Endothelial cell of umbilical vein (primary cell): ENCODE measurements around the gene CUEDC1. TPM values are rescaled to one million over a fixed set of nuclear protein-coding genes. Genes with fewer than 3 reads are reported as not detected.

Source experiments
- BruUV-seq: library from RNA; stranded (reverse); fragments of 400-500 nt; replicated peaks from 2 replicates; lab custom pipeline; 2021; lab: Mats Ljungman, UMichigan
- CTCF ChIA-PET: fragments of 300-600, 350-600 bp; sonication (Branson Sonifier 250); formaldehyde crosslinking; loops from one replicate; lab custom pipeline; 2021; ENCODE audit warnings: antibody characterized with exemption, inconsistent platforms; lab: Charles Lee
- POLR2A ChIA-PET: fragments of 300-600, 350-600 bp; sonication (Branson Sonifier 250); formaldehyde crosslinking; loops from one replicate; lab custom pipeline; 2021; ENCODE audit warnings: antibody characterized with exemption, inconsistent platforms; lab: Charles Lee
- DNase-seq: peaks from one replicate; pipeline ENCODE4 v3.0.0-alpha.2; 2011; ENCODE audit warnings: low read depth, low spot score
- FAIRE-seq: peaks from 2 replicates; lab custom pipeline; 2011; peaks lifted over from hg19 to GRCh38; lab: Jason Lieb, UNC
- H2AFZ ChIP-seq: 2 replicates; pipeline ENCODE4 v1.6.0; 2012; ENCODE audit warnings: low read depth, low read length, control low read depth, inconsistent platforms
- H3K27ac ChIP-seq: 2 replicates; pipeline ENCODE4 v1.5.1; 2011; ENCODE audit warnings: low read depth, mild to moderate bottlenecking, control low read depth, low read length, moderate library complexity; ENCODE audit not compliant: insufficient read depth
- H3K27me3 ChIP-seq, 2 experiments: 2 replicates each; pipeline versions ENCODE4 v1.6.0 to v1.6.1; 2011; ENCODE audit warnings: low read length in 2 of 2, mixed read lengths in 1 of 2; ENCODE audit not compliant: control insufficient read depth in 2 of 2, insufficient read depth in 2 of 2
- H3K36me3 ChIP-seq, 2 experiments: 2 replicates in 1 of 2; 3 replicates in 1 of 2; pipeline ENCODE4 v1.5.1; 2011; ENCODE audit warnings: low read length in 2 of 2, mild to moderate bottlenecking in 1 of 2, moderate library complexity in 1 of 2; ENCODE audit not compliant: control insufficient read depth in 2 of 2, insufficient read depth in 2 of 2; ENCODE audit errors: extremely low read depth in 1 of 2
- H3K4me1 ChIP-seq: 3 replicates; pipeline ENCODE4 v1.5.1; 2011; ENCODE audit warnings: mild to moderate bottlenecking, low read length; ENCODE audit not compliant: control insufficient read depth, insufficient read depth; ENCODE audit errors: extremely low read depth
- H3K4me2 ChIP-seq: 2 replicates; pipeline ENCODE4 v1.6.1; 2011; ENCODE audit warnings: low read length, control low read depth, mixed read lengths; ENCODE audit not compliant: insufficient read depth
- H3K4me3 ChIP-seq, 3 experiments: fragments of 200-600 bp in 1 of 3; sonication (generic), shearing (Covaris generic) in 1 of 3; replicated peaks in 1 of 3; 2 replicates each; pipeline ENCODE4 v1.5.1; 2011 to 2016; ENCODE audit warnings: control low read depth in 3 of 3, low read length in 3 of 3, mild to moderate bottlenecking in 2 of 3, inconsistent platforms in 1 of 3, low read depth in 1 of 3, moderate library complexity in 1 of 3; ENCODE audit not compliant: insufficient read depth in 1 of 3
- H3K79me2 ChIP-seq: 2 replicates; pipeline ENCODE4 v1.6.0; 2012; ENCODE audit warnings: low read length, inconsistent platforms; ENCODE audit not compliant: control insufficient read depth, insufficient read depth
- H3K9ac ChIP-seq: replicated peaks from 2 replicates; pipeline ENCODE3; 2011; ENCODE audit warnings: low read length, control low read depth; ENCODE audit not compliant: insufficient read depth; ENCODE audit errors: extremely low read depth
- H3K9me1 ChIP-seq: replicated peaks from 3 replicates; pipeline ENCODE4 v1.6.0; 2011; ENCODE audit warnings: mild to moderate bottlenecking, low read length; ENCODE audit not compliant: control insufficient read depth, insufficient read depth; ENCODE audit errors: extremely low read depth
- H3K9me3 ChIP-seq: replicated peaks from 2 replicates; pipeline ENCODE4 v1.5.1; 2012; ENCODE audit warnings: low read length, inconsistent platforms; ENCODE audit not compliant: control insufficient read depth, insufficient read depth
- H4K20me1 ChIP-seq: replicated peaks from 2 replicates; pipeline ENCODE3; 2011; ENCODE audit warnings: mild to moderate bottlenecking, low read length; ENCODE audit not compliant: control insufficient read depth, insufficient read depth; ENCODE audit errors: extremely low read depth
- EZH2 ChIP-seq: IDR thresholded peaks from 2 replicates; pipeline ENCODE4 v1.6.1; 2012; ENCODE audit warnings: borderline replicate concordance, low read depth, mild to moderate bottlenecking, moderate library complexity, low read length, inconsistent platforms; ENCODE audit not compliant: severe bottlenecking
- FOS ChIP-seq: IDR thresholded peaks from 2 replicates; pipeline ENCODE4 v1.6.1; 2011; ENCODE audit warnings: mild to moderate bottlenecking, low read length, moderate library complexity, borderline replicate concordance; ENCODE audit not compliant: insufficient read depth
- GATA2 ChIP-seq: IDR thresholded peaks from 2 replicates; pipeline ENCODE4 v1.7.0; 2011; ENCODE audit warnings: low read depth, mild to moderate bottlenecking, moderate library complexity, mixed read lengths, low read length; ENCODE audit not compliant: insufficient read length, insufficient read depth
- JUN ChIP-seq: IDR thresholded peaks from 2 replicates; pipeline ENCODE4 v1.6.1; 2011; ENCODE audit warnings: borderline replicate concordance, low read depth; ENCODE audit not compliant: insufficient read length, insufficient read depth
- MYC ChIP-seq: IDR thresholded peaks from one replicate; pipeline ENCODE4 v1.6.1; 2011; ENCODE audit warnings: mild to moderate bottlenecking, low read depth, low read length
- POLR2A ChIP-seq: IDR thresholded peaks from 2 replicates; pipeline ENCODE4 v1.6.1; 2012; ENCODE audit warnings: low read depth, mild to moderate bottlenecking, control low read depth, low read length
- POLR2AphosphoS5 ChIP-seq: IDR thresholded peaks from 2 replicates; pipeline ENCODE4 v1.6.1; 2012; ENCODE audit warnings: low read depth, mild to moderate bottlenecking, control low read depth, low read length, moderate library complexity; ENCODE audit not compliant: insufficient read depth
- dilution Hi-C: fragments of 300-500 bp; cut with MboI; formaldehyde crosslinking; loops from one replicate; pipeline ENCODE4 v1.15.0; 2019; ENCODE audit warnings: low sequenced_read_pairs; ENCODE audit not compliant: extremely low pct_ligation_motif_present
- intact Hi-C: fragments of 100-400 bp; cut with micrococcal nuclease; formaldehyde crosslinking; loops from one replicate; pipeline ENCODE4 v1.10.0; 2022
- polyA plus RNA-seq, 4 experiments: library from polyadenylated mRNA; depleted of rRNA in 3 of 4; stranded (reverse) in 3 of 4; unstranded in 1 of 4; fragments of >200 nt; gene quantifications; 2 replicates each; pipeline versions ENCODE4 v1.2.1 to v1.2.3, GENCODE V29; 2011 to 2012; ENCODE audit warnings: missing spikeins in 1 of 4
- total RNA-seq: library from RNA; stranded (reverse); gene quantifications from 2 replicates; pipeline ENCODE4 v1.2.3, GENCODE V29; 2021
- TF ChIP-seq, protein P1 (sequence below), 2 donors: IDR thresholded peaks; 1 replicate in 1 of 2; 2 replicates in 1 of 2; pipeline ENCODE4 v1.5.1; 2011; ENCODE audit warnings: low read length in 2 of 2, mild to moderate bottlenecking in 2 of 2, moderate library complexity in 2 of 2, control low read depth in 1 of 2, inconsistent platforms in 1 of 2, low read depth in 1 of 2; ENCODE audit not compliant: insufficient read depth in 1 of 2; ENCODE audit errors: extremely low read depth in 1 of 2
- TF ChIP-seq, protein P2 (sequence below): IDR thresholded peaks from 2 replicates; pipeline ENCODE4 v1.6.1; 2011; ENCODE audit not compliant: insufficient read depth, insufficient read length

CUEDC1 gene
- total and polyA plus RNA-seq, 2 donors (not counting 3 experiments of a cell fraction or from before 2014, with no cell fraction given), result 15.8 to 27.7 TPM

DNA sequence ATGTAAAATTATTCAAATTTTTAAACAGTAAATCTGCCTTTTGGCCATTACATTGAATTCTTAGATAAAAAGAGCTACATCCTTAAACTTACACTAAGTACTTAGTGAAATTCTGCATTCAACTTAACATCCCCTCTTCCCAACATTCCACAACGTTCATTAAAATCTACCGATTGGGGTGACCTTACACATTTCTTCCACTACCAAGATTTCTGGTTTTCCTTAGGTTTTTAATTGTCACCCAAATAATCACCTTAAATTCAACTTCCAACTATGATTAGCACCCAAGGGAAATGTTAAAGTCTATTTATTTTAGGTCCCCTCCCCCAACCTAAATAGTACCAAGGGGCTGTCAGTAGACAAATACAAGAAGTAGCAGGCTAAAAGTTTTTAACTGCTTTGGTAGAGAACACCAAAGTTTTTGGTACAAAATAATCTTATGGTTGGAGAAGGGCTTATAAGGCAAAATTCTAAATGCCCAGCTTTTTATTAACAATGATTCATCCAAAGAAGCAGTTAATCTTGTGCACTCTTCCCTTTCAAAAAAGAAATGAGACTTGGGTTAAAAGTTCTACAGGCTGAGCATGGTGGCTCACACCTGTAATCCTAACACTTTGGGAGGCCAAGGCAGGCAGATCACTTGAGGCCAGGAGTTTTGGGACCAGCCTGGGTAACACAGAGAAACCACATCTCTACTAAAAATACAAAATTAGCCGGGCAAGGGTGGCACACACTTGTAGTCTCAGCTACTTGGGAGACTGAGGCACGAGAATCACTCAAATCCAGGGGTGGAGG lies 47.1 kb upstream of the CUEDC1 start:
- peaks cover 58% of the 10 kb centered on the region for H3K79me2 ChIP-seq
- intact Hi-C loops, result no loop called here

More for the DNA sequence above, 47.1 kb upstream of the CUEDC1 start:
- FAIRE-seq, result no peak
- H3K4me3 ChIP-seq, result no peak overlapping the region
- H3K9me1 ChIP-seq, result no peaks in the 10 kb centered on the region
- DNase-seq, result no peak
- no peak overlapping the region for H3K4me2 ChIP-seq
- peaks cover 38% of the 10 kb centered on the region for H3K4me1 ChIP-seq
- no peaks in the 10 kb centered on the region for H3K27me3 ChIP-seq
- no peak overlapping the region for H3K27ac ChIP-seq
- H3K9ac ChIP-seq, result no peak overlapping the region
- CTCF ChIA-PET, result interaction anchor here (1.0 to 15.8 kb wide), 5 partner anchors 111 to 759 kb away, joined by 3 to 584 read pairs (median 5); partner anchors contain the start of gene MRPS23
- H4K20me1 ChIP-seq, result peaks cover 6% of the 10 kb centered on the region
- peaks cover 17 to 34% of the 10 kb centered on the region in 2 experiments for H3K36me3 ChIP-seq
- POLR2A ChIA-PET, result no interaction called here
- TF ChIP-seq, protein P1, sequence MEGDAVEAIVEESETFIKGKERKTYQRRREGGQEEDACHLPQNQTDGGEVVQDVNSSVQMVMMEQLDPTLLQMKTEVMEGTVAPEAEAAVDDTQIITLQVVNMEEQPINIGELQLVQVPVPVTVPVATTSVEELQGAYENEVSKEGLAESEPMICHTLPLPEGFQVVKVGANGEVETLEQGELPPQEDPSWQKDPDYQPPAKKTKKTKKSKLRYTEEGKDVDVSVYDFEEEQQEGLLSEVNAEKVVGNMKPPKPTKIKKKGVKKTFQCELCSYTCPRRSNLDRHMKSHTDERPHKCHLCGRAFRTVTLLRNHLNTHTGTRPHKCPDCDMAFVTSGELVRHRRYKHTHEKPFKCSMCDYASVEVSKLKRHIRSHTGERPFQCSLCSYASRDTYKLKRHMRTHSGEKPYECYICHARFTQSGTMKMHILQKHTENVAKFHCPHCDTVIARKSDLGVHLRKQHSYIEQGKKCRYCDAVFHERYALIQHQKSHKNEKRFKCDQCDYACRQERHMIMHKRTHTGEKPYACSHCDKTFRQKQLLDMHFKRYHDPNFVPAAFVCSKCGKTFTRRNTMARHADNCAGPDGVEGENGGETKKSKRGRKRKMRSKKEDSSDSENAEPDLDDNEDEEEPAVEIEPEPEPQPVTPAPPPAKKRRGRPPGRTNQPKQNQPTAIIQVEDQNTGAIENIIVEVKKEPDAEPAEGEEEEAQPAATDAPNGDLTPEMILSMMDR (IDR thresholded peaks at IDR 0.05; ENCODE audit: extremely low read depth in 1 of 2, insufficient read depth in 1 of 2, low read depth in 1 of 2, low read length in 2 of 2), result no peak
- TF ChIP-seq POLR2AphosphoS5 (no peak), FOS (no peak), JUN (no peak), GATA2 (no peak), POLR2A (no peak), EZH2 (no peak), MYC (no peak)
- TF ChIP-seq, protein P2, sequence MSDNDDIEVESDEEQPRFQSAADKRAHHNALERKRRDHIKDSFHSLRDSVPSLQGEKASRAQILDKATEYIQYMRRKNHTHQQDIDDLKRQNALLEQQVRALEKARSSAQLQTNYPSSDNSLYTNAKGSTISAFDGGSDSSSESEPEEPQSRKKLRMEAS, result no peak
- H3K9me3 ChIP-seq, result no peaks in the 10 kb centered on the region
- BruUV-seq, result no TSS peak
- no peak overlapping the region for H2AFZ ChIP-seq
- dilution Hi-C loops, result no loop called here
